Measurements from ENCODE around the gene HYAL3.

DNA sequence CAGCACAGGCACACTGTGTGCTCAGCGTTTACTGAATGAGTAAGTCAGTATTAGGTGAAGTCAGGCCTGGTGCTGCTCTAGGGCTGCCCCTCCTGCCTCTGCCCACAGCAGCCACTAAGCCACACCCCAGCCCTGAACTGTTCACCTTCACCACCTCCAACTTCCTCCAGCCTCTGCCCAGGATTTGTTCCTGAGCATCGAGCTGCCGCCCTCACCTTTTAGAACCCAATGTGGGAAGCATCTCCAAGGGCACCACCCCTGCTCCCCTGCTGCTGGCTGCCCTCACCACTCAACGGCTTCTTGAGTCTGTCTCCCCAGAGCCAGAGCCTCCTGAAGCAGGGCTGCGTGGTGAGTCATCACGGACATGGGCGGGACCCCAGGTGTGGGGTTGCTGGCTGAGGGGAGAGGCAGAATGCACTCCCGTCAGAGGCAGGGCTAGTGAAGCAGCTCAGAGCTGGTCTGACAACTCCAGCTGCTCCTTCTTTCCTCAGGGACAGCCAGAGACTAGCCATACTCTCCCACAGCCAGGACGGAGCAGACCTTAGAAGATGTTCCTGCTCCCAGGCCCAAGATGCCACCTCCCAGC, 17.5 kb upstream of the HYAL3 start:
- TF ChIP-seq CEBPB (IDR thresholded peaks at IDR 0.05) = no peak
- TF ChIP-seq MAX (IDR thresholded peaks at IDR 0.05) = peak; percentile 69
- no peak; the same call in none of the 2 replicates for TF ChIP-seq EP300 (IDR thresholded peaks at IDR 0.05; ENCODE audit: borderline replicate concordance)
- TF ChIP-seq, protein P1, sequence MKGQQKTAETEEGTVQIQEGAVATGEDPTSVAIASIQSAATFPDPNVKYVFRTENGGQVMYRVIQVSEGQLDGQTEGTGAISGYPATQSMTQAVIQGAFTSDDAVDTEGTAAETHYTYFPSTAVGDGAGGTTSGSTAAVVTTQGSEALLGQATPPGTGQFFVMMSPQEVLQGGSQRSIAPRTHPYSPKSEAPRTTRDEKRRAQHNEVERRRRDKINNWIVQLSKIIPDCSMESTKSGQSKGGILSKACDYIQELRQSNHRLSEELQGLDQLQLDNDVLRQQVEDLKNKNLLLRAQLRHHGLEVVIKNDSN (IDR thresholded peaks at IDR 0.05) = no peak; the same call in 1 of the 2 replicates
- no peak for TF ChIP-seq REST (IDR thresholded peaks at IDR 0.05; ENCODE audit: low read depth)
- TF ChIP-seq RAD21 (IDR thresholded peaks at IDR 0.05; ENCODE audit: low read depth) = peak; percentile 14; the same call in 1 of the 2 replicates
- TF ChIP-seq TEAD4 (IDR thresholded peaks at IDR 0.05) = peak; percentile 27; the same call in 1 of the 2 replicates
- 0 out of 2 replicates have a peak, but pooled peaks have one; percentile 32 for TF ChIP-seq ZBTB7A (IDR thresholded peaks at IDR 0.05; ENCODE audit: low read depth)
- peak; percentile 60 for TF ChIP-seq TAF1 (IDR thresholded peaks at IDR 0.05; ENCODE audit: low read depth)
- TF ChIP-seq YY1 (IDR thresholded peaks at IDR 0.05; ENCODE audit: low read depth) = peak; percentile 55

Data from Ishikawa (cell line).